A549 (cell line): ENCODE results near the gene TSHZ3. TPM values are rescaled to one million over a fixed set of nuclear protein-coding genes. Genes with fewer than 3 reads are reported as not detected.

Experiments used
- ATAC-seq, 2 experiments: fragments of 200-7000 bp in 1 of 2; fragments of >200 bp in 1 of 2; cut with Nextera tagmentation in 1 of 2; cut with Tn5 transposase in 1 of 2; 3 replicates each; pipeline versions ENCODE4 v1.8.0 to v1.9.1; 2018 to 2020; ENCODE audit warnings: mild to moderate bottlenecking in 1 of 2, moderate library complexity in 1 of 2
- CTCF ChIA-PET: fragments of 300-600 bp; sonication (Branson Sonifier 250); formaldehyde crosslinking; extraction: SDS; loops from one replicate; lab custom pipeline; 2021; ENCODE audit warnings: antibody characterized with exemption, inconsistent platforms; lab: Yijun Ruan, JAX
- POLR2A ChIA-PET: fragments of 350-600 bp; formaldehyde crosslinking; extraction: SDS; loops from one replicate; lab custom pipeline; 2021; ENCODE audit warnings: antibody characterized with exemption, inconsistent platforms; lab: Yijun Ruan, JAX
- DNase-seq, 2 experiments: peaks; one replicate each; pipeline versions ENCODE4 v3.0.0 to v3.0.0-alpha.2; 2011 to 2016; ENCODE audit warnings: low read depth in 1 of 2, low spot score in 1 of 2
- FAIRE-seq: peaks from 2 replicates; lab custom pipeline; 2011; peaks lifted over from hg19 to GRCh38; lab: Jason Lieb, UNC
- H3K27ac ChIP-seq, 2 experiments: fragments of >200 bp; sonication (Bioruptor Twin); formaldehyde crosslinking; 3 replicates each; pipeline ENCODE4 v1.5.1; 2016 to 2017
- H3K4me1 ChIP-seq: fragments of >200 bp; sonication (Bioruptor Twin); formaldehyde crosslinking; 3 replicates; pipeline ENCODE4 v1.6.1; 2016
- H3K4me2 ChIP-seq: fragments of >200 bp; sonication (Bioruptor Twin); formaldehyde crosslinking; 3 replicates; pipeline ENCODE4 v1.6.1; 2016
- H3K4me3 ChIP-seq: fragments of >200 bp; sonication (Bioruptor Twin); formaldehyde crosslinking; 3 replicates; pipeline ENCODE4 v1.5.1; 2016
- H3K9me3 ChIP-seq: fragments of >200 bp; sonication (Bioruptor Twin); formaldehyde crosslinking; 3 replicates; pipeline ENCODE4 v1.6.1; 2016
- BHLHE40 ChIP-seq: IDR thresholded peaks from 2 replicates; pipeline ENCODE4 v1.6.1; 2012; ENCODE audit warnings: low read depth, low read length, inconsistent platforms
- CBX8 ChIP-seq: fragments of 200-600 bp; sonication (generic); IDR thresholded peaks from 2 replicates; pipeline ENCODE4 v1.6.1; 2016
- CEBPB ChIP-seq, 2 experiments: fragments of >200 bp in 1 of 2; sonication (Bioruptor Twin) in 1 of 2; formaldehyde crosslinking in 1 of 2; IDR thresholded peaks; 2 replicates each; pipeline ENCODE4 v1.6.1; 2012 to 2016
- FOSL2 ChIP-seq, 2 experiments: fragments of 450-650 bp in 1 of 2; fragments of >200 bp in 1 of 2; sonication (Bioruptor Twin) in 1 of 2; formaldehyde crosslinking; IDR thresholded peaks; 2 replicates each; pipeline versions ENCODE4 v1.5.0 to v1.6.1; 2016 to 2020; ENCODE audit warnings: mild to moderate bottlenecking in 1 of 2, moderate library complexity in 1 of 2
- HEYL ChIP-seq: fragments of 250-450 bp; sonication (Bioruptor Pico); IDR thresholded peaks from 2 replicates; pipeline ENCODE4 v1.8.0; 2021; ENCODE audit warnings: mild to moderate bottlenecking, moderate library complexity
- KDM1A ChIP-seq: fragments of 200-600 bp; sonication (generic); IDR thresholded peaks from 2 replicates; pipeline ENCODE4 v1.6.1; 2016; ENCODE audit warnings: low read depth, mild to moderate bottlenecking
- KDM5A ChIP-seq: fragments of 200-600 bp; sonication (generic); IDR thresholded peaks from 2 replicates; pipeline ENCODE4 v1.6.1; 2016; ENCODE audit warnings: antibody characterized with exemption, mild to moderate bottlenecking
- MAZ ChIP-seq: fragments of 150-350 bp; IDR thresholded peaks from 2 replicates; pipeline ENCODE4 v1.6.1; 2014; ENCODE audit warnings: antibody characterized with exemption, low read depth, low read length, borderline replicate concordance
- NPAS2 ChIP-seq: fragments of 250-450 bp; sonication (Bioruptor Pico); IDR thresholded peaks from 2 replicates; pipeline ENCODE4 v1.8.0; 2022; ENCODE audit warnings: mild to moderate bottlenecking, moderate library complexity, borderline replicate concordance
- POLR2A ChIP-seq: IDR thresholded peaks from 2 replicates; pipeline ENCODE4 v1.6.1; 2012; ENCODE audit warnings: mild to moderate bottlenecking, low read length
- RCOR1 ChIP-seq: fragments of 150-350 bp; IDR thresholded peaks from 2 replicates; pipeline ENCODE4 v1.6.1; 2014; ENCODE audit warnings: antibody characterized with exemption, low read length, low read depth
- RFX5 ChIP-seq: fragments of 450-650 bp; IDR thresholded peaks from 2 replicates; pipeline ENCODE4 v1.7.1; 2014; ENCODE audit warnings: antibody characterized with exemption, mild to moderate bottlenecking, moderate library complexity
- ZFP36 ChIP-seq: fragments of 450-650 bp; IDR thresholded peaks from 2 replicates; pipeline ENCODE4 v1.6.1; 2014; ENCODE audit warnings: borderline replicate concordance; ENCODE audit not compliant: partially characterized antibody
- ZSCAN20 ChIP-seq: fragments of 250-450 bp; sonication (Bioruptor Pico); IDR thresholded peaks from 2 replicates; pipeline ENCODE4 v1.8.0; 2022; ENCODE audit warnings: mild to moderate bottlenecking, moderate library complexity
- WGBS: methylation state at CpG from one replicate; pipeline ENCODE4 v1.1.6; 2017; ENCODE audit errors: missing lambda C conversion rate; 5-methylcytosine and 5-hydroxymethylcytosine counted together
- polyA plus RNA-seq, 4 experiments: library from polyadenylated mRNA; depleted of rRNA in 3 of 4; stranded (reverse); fragments of >200 nt; fragmentation: RNase III in 1 of 4; extraction: RNeasy Plus Mini Kit Qiagen cat#74134 plus additional on column Dnase treatment in 1 of 4; gene quantifications; 2 replicates in 3 of 4; 3 replicates in 1 of 4; pipeline ENCODE4 v1.2.3, GENCODE V29; 2011 to 2017
- TF ChIP-seq, protein P1 (sequence below): fragments of 250-450 bp; sonication (Bioruptor Pico); IDR thresholded peaks from 2 replicates; pipeline ENCODE4 v1.5.0; 2021; ENCODE audit warnings: mild to moderate bottlenecking, moderate library complexity, borderline replicate concordance
- TF ChIP-seq, protein P2 (sequence below): fragments of 200-600 bp; sonication (generic); IDR thresholded peaks from 2 replicates; pipeline ENCODE4 v1.6.1; 2016; ENCODE audit warnings: antibody characterized with exemption, mild to moderate bottlenecking, moderate library complexity
- TF ChIP-seq, protein P3 (sequence below): fragments of >200 bp; sonication (Bioruptor Twin); formaldehyde crosslinking; IDR thresholded peaks from 2 replicates; pipeline ENCODE4 v1.6.1; 2016
- TF ChIP-seq, protein P4 (sequence below): IDR thresholded peaks from 2 replicates; pipeline ENCODE4 v1.6.1; 2012
- TF ChIP-seq, protein P5 (sequence below): IDR thresholded peaks from 2 replicates; pipeline ENCODE4 v1.6.1; 2012

The TSHZ3 gene
- polyA plus RNA-seq, 2 of the 4 experiments (the other 2 are of a cell fraction): 0.92 to 2.0 TPM

DNA sequence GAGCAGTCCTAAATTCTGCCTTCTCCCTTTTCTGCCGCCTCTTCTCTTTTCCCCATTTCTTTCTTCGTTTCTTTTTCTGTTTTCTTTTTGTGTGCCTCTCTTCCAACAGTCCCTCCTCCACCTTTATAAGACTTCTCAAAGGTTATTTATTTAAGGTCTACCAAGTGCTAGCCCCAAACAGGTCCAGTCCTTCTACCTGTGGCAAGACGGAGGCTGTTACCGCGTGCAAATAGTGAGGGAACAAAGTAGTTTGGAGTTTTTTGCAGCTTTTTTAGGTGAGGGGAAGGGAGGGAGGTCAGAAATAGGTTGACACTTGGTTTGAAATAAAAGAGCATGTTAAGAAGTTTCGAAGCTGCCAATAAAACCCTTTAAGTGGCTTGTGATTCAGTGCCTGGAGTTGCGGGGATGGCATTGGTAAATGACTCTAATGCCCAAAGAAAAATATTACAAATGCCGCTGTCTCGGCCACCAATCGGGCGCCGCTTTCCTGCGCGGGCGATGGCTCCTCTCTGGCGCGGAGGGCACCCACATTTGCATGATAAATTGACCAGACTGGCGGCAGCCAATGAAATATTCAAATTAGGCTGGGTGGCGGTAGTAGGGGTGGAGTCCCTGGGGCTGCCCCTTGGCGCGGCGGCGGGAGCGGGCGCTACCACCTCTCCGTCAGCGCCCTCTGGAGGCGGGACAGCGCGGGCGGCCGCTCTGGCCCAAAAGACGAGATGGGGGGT, 7.5 kb upstream of the TSHZ3 start:
- DNase-seq (no peak), FAIRE-seq (no peak), ATAC-seq (no peak)
- WGBS: 76% methylated on average over 32 of the region's 33 CpGs
- ChIA-PET POLR2A (no interaction called here), CTCF (interaction anchor here (0.6 to 1.7 kb wide), 2 partner anchors 22 to 71 kb away, joined by 3 read pairs; no protein-coding TSS in a partner anchor)
- Histone ChIP-seq H3K4me2 (no peak overlapping the region), H3K9me3 (no peaks in the 10 kb centered on the region), H3K4me1 (no peaks in the 10 kb centered on the region), H3K27ac (no peak overlapping the region), H3K4me3 (no peak overlapping the region)
- TF ChIP-seq BHLHE40 (no peak), HEYL (CRISPR knock-in tag) (no peak), FOSL2 (IDR thresholded peaks at IDR 0.05) (no peak), FOSL2 (CRISPR knock-in tag; IDR thresholded peaks at IDR 0.05) (no peak), KDM1A (no peak), CEBPB (IDR thresholded peaks at IDR 0.05) (no peak), ZSCAN20 (CRISPR knock-in tag) (no peak), RFX5 (no peak)
- TF ChIP-seq, protein P1, sequence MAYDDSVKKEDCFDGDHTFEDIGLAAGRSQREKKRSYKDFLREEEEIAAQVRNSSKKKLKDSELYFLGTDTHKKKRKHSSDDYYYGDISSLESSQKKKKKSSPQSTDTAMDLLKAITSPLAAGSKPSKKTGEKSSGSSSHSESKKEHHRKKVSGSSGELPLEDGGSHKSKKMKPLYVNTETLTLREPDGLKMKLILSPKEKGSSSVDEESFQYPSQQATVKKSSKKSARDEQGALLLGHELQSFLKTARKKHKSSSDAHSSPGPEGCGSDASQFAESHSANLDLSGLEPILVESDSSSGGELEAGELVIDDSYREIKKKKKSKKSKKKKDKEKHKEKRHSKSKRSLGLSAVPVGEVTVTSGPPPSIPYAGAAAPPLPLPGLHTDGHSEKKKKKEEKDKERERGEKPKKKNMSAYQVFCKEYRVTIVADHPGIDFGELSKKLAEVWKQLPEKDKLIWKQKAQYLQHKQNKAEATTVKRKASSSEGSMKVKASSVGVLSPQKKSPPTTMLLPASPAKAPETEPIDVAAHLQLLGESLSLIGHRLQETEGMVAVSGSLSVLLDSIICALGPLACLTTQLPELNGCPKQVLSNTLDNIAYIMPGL (CRISPR knock-in tag): no peak
- TF ChIP-seq, protein P2, sequence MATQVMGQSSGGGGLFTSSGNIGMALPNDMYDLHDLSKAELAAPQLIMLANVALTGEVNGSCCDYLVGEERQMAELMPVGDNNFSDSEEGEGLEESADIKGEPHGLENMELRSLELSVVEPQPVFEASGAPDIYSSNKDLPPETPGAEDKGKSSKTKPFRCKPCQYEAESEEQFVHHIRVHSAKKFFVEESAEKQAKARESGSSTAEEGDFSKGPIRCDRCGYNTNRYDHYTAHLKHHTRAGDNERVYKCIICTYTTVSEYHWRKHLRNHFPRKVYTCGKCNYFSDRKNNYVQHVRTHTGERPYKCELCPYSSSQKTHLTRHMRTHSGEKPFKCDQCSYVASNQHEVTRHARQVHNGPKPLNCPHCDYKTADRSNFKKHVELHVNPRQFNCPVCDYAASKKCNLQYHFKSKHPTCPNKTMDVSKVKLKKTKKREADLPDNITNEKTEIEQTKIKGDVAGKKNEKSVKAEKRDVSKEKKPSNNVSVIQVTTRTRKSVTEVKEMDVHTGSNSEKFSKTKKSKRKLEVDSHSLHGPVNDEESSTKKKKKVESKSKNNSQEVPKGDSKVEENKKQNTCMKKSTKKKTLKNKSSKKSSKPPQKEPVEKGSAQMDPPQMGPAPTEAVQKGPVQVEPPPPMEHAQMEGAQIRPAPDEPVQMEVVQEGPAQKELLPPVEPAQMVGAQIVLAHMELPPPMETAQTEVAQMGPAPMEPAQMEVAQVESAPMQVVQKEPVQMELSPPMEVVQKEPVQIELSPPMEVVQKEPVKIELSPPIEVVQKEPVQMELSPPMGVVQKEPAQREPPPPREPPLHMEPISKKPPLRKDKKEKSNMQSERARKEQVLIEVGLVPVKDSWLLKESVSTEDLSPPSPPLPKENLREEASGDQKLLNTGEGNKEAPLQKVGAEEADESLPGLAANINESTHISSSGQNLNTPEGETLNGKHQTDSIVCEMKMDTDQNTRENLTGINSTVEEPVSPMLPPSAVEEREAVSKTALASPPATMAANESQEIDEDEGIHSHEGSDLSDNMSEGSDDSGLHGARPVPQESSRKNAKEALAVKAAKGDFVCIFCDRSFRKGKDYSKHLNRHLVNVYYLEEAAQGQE: no peak
- TF ChIP-seq, protein P3, sequence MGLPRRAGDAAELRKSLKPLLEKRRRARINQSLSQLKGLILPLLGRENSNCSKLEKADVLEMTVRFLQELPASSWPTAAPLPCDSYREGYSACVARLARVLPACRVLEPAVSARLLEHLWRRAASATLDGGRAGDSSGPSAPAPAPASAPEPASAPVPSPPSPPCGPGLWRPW: no peak

DNA sequence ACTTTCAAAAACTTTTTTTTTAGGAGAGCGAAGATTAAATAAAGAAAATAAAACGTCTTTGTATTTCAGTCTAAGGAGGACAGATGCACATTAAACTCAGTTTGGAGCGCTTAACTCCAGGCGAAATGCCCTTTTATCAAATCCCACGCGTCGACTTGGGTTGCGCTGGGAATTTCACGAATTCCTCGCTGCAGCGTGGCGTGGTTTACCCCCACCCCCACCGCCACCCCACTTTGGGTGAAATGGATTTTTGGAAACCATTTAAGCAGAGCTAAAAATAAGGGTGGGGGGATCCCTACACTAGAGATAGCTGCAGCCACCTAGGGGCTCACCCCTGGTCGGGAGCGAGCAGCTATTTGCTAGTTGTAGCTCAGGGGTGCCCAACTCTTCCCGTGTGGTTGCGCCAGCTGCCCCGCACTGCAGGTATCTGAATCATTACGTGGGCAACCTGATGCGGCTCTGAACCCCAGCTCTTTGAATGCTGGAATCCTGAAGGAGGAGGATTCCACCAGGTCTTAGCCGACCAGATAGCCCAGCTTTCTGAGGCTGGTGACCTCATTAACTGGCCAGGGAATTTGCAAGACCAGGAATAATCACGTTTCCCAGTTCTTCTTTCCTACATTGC, 6.5 kb upstream of the TSHZ3 start:
- no peak overlapping the region for H3K4me2 ChIP-seq
- TF ChIP-seq RCOR1 (no peak), NPAS2 (CRISPR knock-in tag) (no peak), ZFP36 (no peak), RFX5 (no peak), CBX8 (no peak), KDM5A (no peak), MAZ (no peak), POLR2A (no peak)
- TF ChIP-seq, protein P4, sequence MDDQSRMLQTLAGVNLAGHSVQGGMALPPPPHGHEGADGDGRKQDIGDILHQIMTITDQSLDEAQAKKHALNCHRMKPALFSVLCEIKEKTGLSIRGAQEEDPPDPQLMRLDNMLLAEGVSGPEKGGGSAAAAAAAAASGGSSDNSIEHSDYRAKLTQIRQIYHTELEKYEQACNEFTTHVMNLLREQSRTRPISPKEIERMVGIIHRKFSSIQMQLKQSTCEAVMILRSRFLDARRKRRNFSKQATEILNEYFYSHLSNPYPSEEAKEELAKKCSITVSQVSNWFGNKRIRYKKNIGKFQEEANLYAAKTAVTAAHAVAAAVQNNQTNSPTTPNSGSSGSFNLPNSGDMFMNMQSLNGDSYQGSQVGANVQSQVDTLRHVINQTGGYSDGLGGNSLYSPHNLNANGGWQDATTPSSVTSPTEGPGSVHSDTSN: no peak
- TF ChIP-seq, protein P5, sequence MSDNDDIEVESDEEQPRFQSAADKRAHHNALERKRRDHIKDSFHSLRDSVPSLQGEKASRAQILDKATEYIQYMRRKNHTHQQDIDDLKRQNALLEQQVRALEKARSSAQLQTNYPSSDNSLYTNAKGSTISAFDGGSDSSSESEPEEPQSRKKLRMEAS: no peak
- H3K4me1 ChIP-seq: peaks cover 4% of the 10 kb centered on the region; the same call in 1 of the 3 replicates
- no peaks in the 10 kb centered on the region for H3K9me3 ChIP-seq
- FAIRE-seq: no peak
- no peak for ATAC-seq
- 55% methylated on average over 22 of the region's 22 CpGs for WGBS
- no peak overlapping the region for H3K4me3 ChIP-seq
- no peak overlapping the region for H3K27ac ChIP-seq
- ChIA-PET POLR2A (no interaction called here), CTCF (interaction anchor here (0.6 to 1.2 kb wide), 2 partner anchors 30 to 585 kb away, joined by 3 to 5 read pairs; no protein-coding TSS in a partner anchor)
- no peak for DNase-seq
